HG02642 (cell line): ENCODE results near the gene RNU4-1.
A peak's percentile ranks its signal among the peaks of the same experiment; 100 is the strongest.

Experiments
- ATAC-seq: cut with Tn5 transposase; IDR thresholded peaks from one replicate; pipeline ENCODE4 v1.9.1; 2021; ENCODE audit warnings: mild to moderate bottlenecking; ENCODE audit not compliant: unreplicated experiment, poor library complexity

The RNU4-1 gene

GRCh38 chr12:120292411-120292660 lies 701 bp downstream of the RNU4-1 start:
- peak; percentile 10 for ATAC-seq

- ATAC-seq: no peak
Observed at GRCh38 chr12:120290609-120291305, 2.3 kb downstream of the RNU4-1 start.

GRCh38 chr12:120287491-120287890 lies 5.5 kb downstream of the RNU4-1 start:
- ATAC-seq: no peak

- ATAC-seq: no peak
Observed at GRCh38 chr12:120286768-120287490, 6.1 kb downstream of the RNU4-1 start.

GRCh38 chr12:120284381-120284780 lies 8.7 kb downstream of the RNU4-1 start:
- ATAC-seq: no peak

- no peak for ATAC-seq
Observed at GRCh38 chr12:120283318-120283717, 9.7 kb downstream of the RNU4-1 start.

GRCh38 chr12:120278137-120279069 lies 14.6 kb downstream of the RNU4-1 start:
- ATAC-seq: no peak

- ATAC-seq: no peak
Observed at GRCh38 chr12:120276734-120277133, 16.3 kb downstream of the RNU4-1 start.

- ATAC-seq: no peak
Observed at GRCh38 chr12:120267736-120268135, 25.3 kb downstream of the RNU4-1 start.

- ATAC-seq: no peak
Observed at GRCh38 chr12:120266180-120266870, 26.7 kb downstream of the RNU4-1 start.

- peak; percentile 77 for ATAC-seq
Observed at GRCh38 chr12:120265473-120266179, 27.4 kb downstream of the RNU4-1 start, which contains the start of gene PXN. TSS of gene PXN (minus strand) at chr12:120265730. CDS start at chr12:120265629, 101 bp downstream.

- no peak for ATAC-seq
Observed at GRCh38 chr12:120264904-120265472, 28.0 kb downstream of the RNU4-1 start.

GRCh38 chr12:120264086-120264903 lies 28.7 kb downstream of the RNU4-1 start:
- ATAC-seq: no peak

GRCh38 chr12:120263748-120264085 lies 29.3 kb downstream of the RNU4-1 start:
- ATAC-seq: no peak

- ATAC-seq: no peak
Observed at GRCh38 chr12:120262852-120263747, 29.9 kb downstream of the RNU4-1 start.

- ATAC-seq: no peak
Observed at GRCh38 chr12:120261951-120262851, 30.8 kb downstream of the RNU4-1 start.

GRCh38 chr12:120260607-120261006 lies 32.4 kb downstream of the RNU4-1 start:
- no peak for ATAC-seq
